IMR-90 (cell line): ENCODE data around the gene SMIM22. TPM values are rescaled to one million over a fixed set of nuclear protein-coding genes. Genes with fewer than 3 reads are reported as not detected.

Experiments used
- ATAC-seq: fragments of 200-7000 bp; cut with Tn5 transposase; 2 replicates; pipeline ENCODE4 v1.9.1; 2020; ENCODE audit warnings: low read depth, mild to moderate bottlenecking, moderate library complexity
- BruUV-seq: library from RNA; stranded (reverse); fragments of 400-500 nt; replicated peaks from 2 replicates; lab custom pipeline; 2021; lab: Mats Ljungman, UMichigan
- CTCF ChIA-PET: fragments of 300-600 bp; formaldehyde crosslinking; extraction: SDS; loops from one replicate; lab custom pipeline; 2021; ENCODE audit warnings: antibody characterized with exemption; lab: Yijun Ruan, JAX
- POLR2A ChIA-PET: fragments of 300-600 bp; sonication (Branson Sonifier 250); formaldehyde crosslinking; loops from one replicate; lab custom pipeline; 2022; ENCODE audit warnings: antibody characterized with exemption; ENCODE audit not compliant: unreplicated experiment; lab: Charles Lee
- DNase-seq: peaks from one replicate; pipeline ENCODE4 v3.0.0; 2013
- H2AFZ ChIP-seq: replicated peaks from 2 replicates; pipeline ENCODE3; 2013; ENCODE audit warnings: low read length, mild to moderate bottlenecking; ENCODE audit not compliant: poor library complexity
- H2AK5ac ChIP-seq: 2 replicates; pipeline ENCODE4 v1.6.1; 2013; ENCODE audit warnings: low read depth, low read length, inconsistent platforms
- H2AK9ac ChIP-seq: replicated peaks from 2 replicates; pipeline ENCODE3; 2013; ENCODE audit warnings: mild to moderate bottlenecking, low read depth, low read length, moderate library complexity; ENCODE audit not compliant: poor library complexity
- H2BK120ac ChIP-seq: 2 replicates; pipeline ENCODE4 v1.6.1; 2013; ENCODE audit warnings: low read depth, low read length, inconsistent platforms
- H2BK15ac ChIP-seq: 3 replicates; pipeline ENCODE4 v1.6.1; 2013; ENCODE audit warnings: low read depth, low read length, inconsistent platforms
- H2BK20ac ChIP-seq: 2 replicates; pipeline ENCODE4 v1.6.1; 2013; ENCODE audit warnings: low read depth, mild to moderate bottlenecking, inconsistent platforms, low read length, moderate library complexity
- H2BK5ac ChIP-seq: 2 replicates; pipeline ENCODE4 v1.6.1; 2013; ENCODE audit warnings: mild to moderate bottlenecking, low read depth, low read length, inconsistent platforms; ENCODE audit not compliant: poor library complexity, severe bottlenecking
- H3K14ac ChIP-seq: replicated peaks from 2 replicates; pipeline ENCODE4 v1.6.1; 2013; ENCODE audit warnings: low read depth, low read length, inconsistent platforms
- H3K18ac ChIP-seq: 2 replicates; pipeline ENCODE4 v1.6.1; 2013; ENCODE audit warnings: low read depth, low read length, control low read depth
- H3K23ac ChIP-seq: 2 replicates; pipeline ENCODE4 v1.6.1; 2013; ENCODE audit warnings: low read depth, low read length, inconsistent platforms
- H3K27ac ChIP-seq: 2 replicates; pipeline ENCODE4 v1.5.1; 2013; ENCODE audit warnings: mild to moderate bottlenecking, control low read depth, low read length; ENCODE audit not compliant: insufficient read depth
- H3K27me3 ChIP-seq: 2 replicates; pipeline ENCODE4 v1.6.1; 2013; ENCODE audit warnings: low read length; ENCODE audit not compliant: control insufficient read depth, insufficient read depth
- H3K36me3 ChIP-seq: 2 replicates; pipeline ENCODE4 v1.6.1; 2013; ENCODE audit warnings: low read length, mixed read lengths; ENCODE audit not compliant: control insufficient read depth, insufficient read depth
- H3K4ac ChIP-seq: 2 replicates; pipeline ENCODE4 v1.6.1; 2013; ENCODE audit warnings: low read depth, low read length, inconsistent platforms
- H3K4me1 ChIP-seq: 2 replicates; pipeline ENCODE4 v1.6.1; 2013; ENCODE audit warnings: low read length, mixed read lengths; ENCODE audit not compliant: control insufficient read depth, insufficient read depth
- H3K4me2 ChIP-seq: 2 replicates; pipeline ENCODE4 v1.6.1; 2013; ENCODE audit warnings: low read depth, mild to moderate bottlenecking, control low read depth, low read length, moderate library complexity
- H3K4me3 ChIP-seq: 2 replicates; pipeline ENCODE4 v1.5.1; 2013; ENCODE audit warnings: low read depth, mild to moderate bottlenecking, control low read depth, low read length, moderate library complexity; ENCODE audit not compliant: insufficient read depth
- H3K56ac ChIP-seq: 2 replicates; pipeline ENCODE4 v1.6.1; 2013; ENCODE audit warnings: low read length, inconsistent platforms; ENCODE audit not compliant: insufficient read depth; ENCODE audit errors: extremely low read depth
- H3K79me1 ChIP-seq, 2 experiments: 2 replicates each; pipeline ENCODE4 v1.6.1; 2013; ENCODE audit warnings: low read length in 2 of 2, inconsistent platforms in 1 of 2, low read depth in 1 of 2
- H3K9ac ChIP-seq: 2 replicates; pipeline ENCODE4 v1.6.1; 2013; ENCODE audit warnings: low read depth, low read length, control low read depth
- H3K9me1 ChIP-seq: 2 replicates; pipeline ENCODE4 v1.6.1; 2013; ENCODE audit warnings: low read length, inconsistent platforms; ENCODE audit not compliant: insufficient read depth
- H3K9me3 ChIP-seq: 2 replicates; pipeline ENCODE4 v1.6.1; 2013; ENCODE audit warnings: low read length; ENCODE audit not compliant: control insufficient read depth, insufficient read depth
- H4K20me1 ChIP-seq: 2 replicates; pipeline ENCODE4 v1.6.1; 2013; ENCODE audit warnings: low read length, inconsistent platforms; ENCODE audit not compliant: insufficient read depth
- H4K5ac ChIP-seq: 2 replicates; pipeline ENCODE4 v1.6.1; 2013; ENCODE audit warnings: mild to moderate bottlenecking, low read depth, low read length, control low read depth
- H4K8ac ChIP-seq, 2 experiments: 2 replicates each; pipeline ENCODE4 v1.6.1; 2013; ENCODE audit warnings: low read depth in 2 of 2, low read length in 2 of 2, control low read depth in 1 of 2, inconsistent platforms in 1 of 2
- H4K91ac ChIP-seq: 2 replicates; pipeline ENCODE4 v1.6.1; 2013; ENCODE audit warnings: low read depth, low read length, inconsistent platforms; ENCODE audit not compliant: insufficient read depth
- BHLHE40 ChIP-seq: fragments of 150-350 bp; IDR thresholded peaks from 2 replicates; pipeline ENCODE4 v1.6.1; 2016; ENCODE audit warnings: mild to moderate bottlenecking, low read depth, low read length
- CEBPB ChIP-seq: IDR thresholded peaks from 2 replicates; pipeline ENCODE4 v1.6.1; 2012; ENCODE audit warnings: low read depth, low read length, improper control_type of control experiment
- ELK1 ChIP-seq: fragments of 150-350 bp; IDR thresholded peaks from 2 replicates; pipeline ENCODE4 v1.6.1; 2016; ENCODE audit warnings: low read depth, mild to moderate bottlenecking, low read length, moderate library complexity, borderline replicate concordance
- MAFK ChIP-seq: IDR thresholded peaks from 2 replicates; pipeline ENCODE4 v1.6.1; 2012; ENCODE audit warnings: low read depth, low read length, improper control_type of control experiment
- MXI1 ChIP-seq: IDR thresholded peaks from 2 replicates; pipeline ENCODE4 v1.6.1; 2012; ENCODE audit warnings: low read depth, mild to moderate bottlenecking, low read length, moderate library complexity, borderline replicate concordance
- NFE2L2 ChIP-seq: fragments of 150-350 bp; IDR thresholded peaks from 2 replicates; pipeline ENCODE4 v1.6.1; 2016; ENCODE audit warnings: low read depth, mild to moderate bottlenecking, low read length
- POLR2A ChIP-seq: IDR thresholded peaks from 2 replicates; pipeline ENCODE4 v1.6.1; 2012; ENCODE audit warnings: mild to moderate bottlenecking, low read depth, low read length
- RCOR1 ChIP-seq: IDR thresholded peaks from 2 replicates; pipeline ENCODE4 v1.6.1; 2012; ENCODE audit warnings: mild to moderate bottlenecking, low read length, improper control_type of control experiment; ENCODE audit not compliant: insufficient replicate concordance
- WGBS, 2 experiments: methylation state at CpG; one replicate each; pipeline versions ENCODE4 v1.1.5 to v1.1.7; 2013; ENCODE audit warnings: missing lambda C conversion rate in 2 of 2; ENCODE audit not compliant: insufficient read length in 1 of 2; ENCODE audit errors: extremely low coverage in 2 of 2; 5-methylcytosine and 5-hydroxymethylcytosine counted together
- dilution Hi-C: fragments of 300-500 bp; cut with HindIII; formaldehyde crosslinking; loops from one replicate; pipeline ENCODE4 v1.14.3; 2018; ENCODE audit warnings: low sequenced_read_pairs; ENCODE audit not compliant: unreplicated experiment
- in situ Hi-C: fragments of 300-500 bp; cut with MboI; formaldehyde crosslinking; loops from 3 replicates; pipeline ENCODE4 v1.14.3; 2019; ENCODE audit warnings: low sequenced_read_pairs, inconsistent platforms, mixed read lengths
- intact Hi-C: fragments of 100-400 bp; cut with micrococcal nuclease; formaldehyde crosslinking; loops from 2 replicates; pipeline ENCODE4 v1.10.0; 2022
- polyA plus RNA-seq, 3 experiments: library from polyadenylated mRNA; depleted of rRNA; stranded (reverse); fragments of >200 nt; gene quantifications; 2 replicates each; pipeline ENCODE4 v1.2.3, GENCODE V29; 2012; ENCODE audit warnings: low replicate concordance in 1 of 3
- total RNA-seq: library from RNA; depleted of rRNA; stranded (reverse); fragments of >200 nt; gene quantifications from 2 replicates; pipeline ENCODE4 v1.2.3, GENCODE V29; 2012
- TF ChIP-seq, protein P1 (sequence below): fragments of 150-350 bp; IDR thresholded peaks from 2 replicates; pipeline ENCODE4 v1.6.1; 2017; ENCODE audit warnings: mild to moderate bottlenecking, antibody characterized with exemption, low read length, low read depth
- TF ChIP-seq, protein P2 (sequence below): conservative IDR thresholded peaks from 2 replicates; pipeline ENCODE4 v1.5.1; 2012; ENCODE audit warnings: mild to moderate bottlenecking, low read depth, low read length, improper control_type of control experiment

The SMIM22 gene
- total and polyA plus RNA-seq, 2 of the 4 experiments (the other 2 are of a cell fraction): not detected

DNA sequence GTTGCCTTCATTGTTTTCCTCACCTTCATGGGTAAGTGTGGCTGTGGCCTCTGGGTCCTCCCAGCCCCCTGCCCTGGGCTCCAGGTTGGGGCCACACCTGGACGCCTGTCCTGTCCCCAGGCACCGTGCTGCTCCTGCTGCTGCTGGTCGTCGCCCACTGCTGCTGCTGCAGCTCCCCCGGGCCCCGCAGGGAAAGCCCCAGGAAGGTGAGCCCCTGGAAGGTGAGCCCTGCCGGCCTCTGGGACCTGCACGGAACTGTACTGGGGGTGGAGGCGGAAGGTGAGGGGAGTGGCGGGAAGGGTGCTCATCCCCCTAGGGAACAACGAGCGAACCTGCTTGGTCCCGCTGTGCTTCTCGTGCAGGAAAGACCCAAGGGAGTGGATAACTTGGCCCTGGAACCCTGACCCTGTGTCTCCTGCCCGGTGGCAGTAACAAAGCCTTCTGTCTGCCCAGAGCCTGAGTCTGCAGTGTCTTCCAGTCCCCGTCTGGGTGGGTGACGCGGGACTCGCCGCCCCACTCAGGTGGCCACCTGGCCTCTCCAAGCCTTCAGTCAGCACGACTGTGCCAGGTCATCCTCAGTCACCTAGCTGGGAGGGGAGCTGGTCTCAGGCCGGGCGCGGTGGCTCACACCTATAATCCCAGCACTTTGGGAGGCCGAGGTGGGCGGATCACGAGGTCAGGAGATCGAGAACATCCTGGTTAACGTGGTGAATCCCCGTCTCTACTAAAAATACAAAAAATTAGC, 831 bp downstream of the SMIM22 start (continued):
- TF ChIP-seq BHLHE40: no peak

GRCh38 chr16:4796982-4797804, 2.0 kb downstream of the SMIM22 start:
- in situ Hi-C loops: no loop called here
- ChIA-PET POLR2A (no interaction called here), CTCF (interaction anchor here (0.5 kb wide), 1 partner anchor 15 kb away, joined by 3 read pairs; no protein-coding TSS in a partner anchor)
- H2AK9ac ChIP-seq: no peak overlapping the region
- no peak overlapping the region for H2BK120ac ChIP-seq
- peaks cover 5% of the 10 kb centered on the region; the same call in 1 of the 2 replicates for H3K4me1 ChIP-seq
- WGBS, 2 experiments: 50% methylated on average over 1 of the region's 21 CpGs; no CpG with 5 or more reads in 1 of the 2 experiments
- H2AK5ac ChIP-seq: no peak overlapping the region
- H2BK20ac ChIP-seq: no peak overlapping the region
- H3K56ac ChIP-seq: no peak overlapping the region
- no peak overlapping the region for H3K27ac ChIP-seq
- no peaks in the 10 kb centered on the region for H3K27me3 ChIP-seq
- H2BK15ac ChIP-seq: no peak overlapping the region
- H4K91ac ChIP-seq: no peak overlapping the region
- no peak overlapping the region for H2BK5ac ChIP-seq
- DNase-seq: no peak
- no peaks in the 10 kb centered on the region for H4K20me1 ChIP-seq
- no peak overlapping the region for H3K23ac ChIP-seq
- no peak overlapping the region for H3K18ac ChIP-seq
- H3K36me3 ChIP-seq: peaks cover 2% of the 10 kb centered on the region; the same call in 1 of the 2 replicates
- intact Hi-C loops: no loop called here
- no peak overlapping the region for H3K4me3 ChIP-seq
- BruUV-seq: no TSS peak
- H3K9ac ChIP-seq: no peak overlapping the region
- H3K14ac ChIP-seq: no peak overlapping the region
- H3K4me2 ChIP-seq: no peak overlapping the region
- ATAC-seq: no peak
- H2AFZ ChIP-seq: no peak overlapping the region
- H3K4ac ChIP-seq: no peak overlapping the region
- dilution Hi-C loops: no loop called here
- H3K9me3 ChIP-seq: no peaks in the 10 kb centered on the region
- no peak overlapping the region for H4K8ac ChIP-seq
- H3K9me1 ChIP-seq: no peaks in the 10 kb centered on the region
- 0 out of 4 replicates have a peak, but pooled peaks cover 0 to 7% of the 10 kb centered on the region in 2 experiments for H3K79me1 ChIP-seq
- no peak overlapping the region for H4K5ac ChIP-seq
- TF ChIP-seq, protein P1, sequence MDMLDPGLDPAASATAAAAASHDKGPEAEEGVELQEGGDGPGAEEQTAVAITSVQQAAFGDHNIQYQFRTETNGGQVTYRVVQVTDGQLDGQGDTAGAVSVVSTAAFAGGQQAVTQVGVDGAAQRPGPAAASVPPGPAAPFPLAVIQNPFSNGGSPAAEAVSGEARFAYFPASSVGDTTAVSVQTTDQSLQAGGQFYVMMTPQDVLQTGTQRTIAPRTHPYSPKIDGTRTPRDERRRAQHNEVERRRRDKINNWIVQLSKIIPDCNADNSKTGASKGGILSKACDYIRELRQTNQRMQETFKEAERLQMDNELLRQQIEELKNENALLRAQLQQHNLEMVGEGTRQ: no peak
- TF ChIP-seq MXI1: no peak
- TF ChIP-seq, protein P2, sequence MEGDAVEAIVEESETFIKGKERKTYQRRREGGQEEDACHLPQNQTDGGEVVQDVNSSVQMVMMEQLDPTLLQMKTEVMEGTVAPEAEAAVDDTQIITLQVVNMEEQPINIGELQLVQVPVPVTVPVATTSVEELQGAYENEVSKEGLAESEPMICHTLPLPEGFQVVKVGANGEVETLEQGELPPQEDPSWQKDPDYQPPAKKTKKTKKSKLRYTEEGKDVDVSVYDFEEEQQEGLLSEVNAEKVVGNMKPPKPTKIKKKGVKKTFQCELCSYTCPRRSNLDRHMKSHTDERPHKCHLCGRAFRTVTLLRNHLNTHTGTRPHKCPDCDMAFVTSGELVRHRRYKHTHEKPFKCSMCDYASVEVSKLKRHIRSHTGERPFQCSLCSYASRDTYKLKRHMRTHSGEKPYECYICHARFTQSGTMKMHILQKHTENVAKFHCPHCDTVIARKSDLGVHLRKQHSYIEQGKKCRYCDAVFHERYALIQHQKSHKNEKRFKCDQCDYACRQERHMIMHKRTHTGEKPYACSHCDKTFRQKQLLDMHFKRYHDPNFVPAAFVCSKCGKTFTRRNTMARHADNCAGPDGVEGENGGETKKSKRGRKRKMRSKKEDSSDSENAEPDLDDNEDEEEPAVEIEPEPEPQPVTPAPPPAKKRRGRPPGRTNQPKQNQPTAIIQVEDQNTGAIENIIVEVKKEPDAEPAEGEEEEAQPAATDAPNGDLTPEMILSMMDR: no peak
- TF ChIP-seq RCOR1: no peak
- TF ChIP-seq CEBPB: no peak
- no peak for TF ChIP-seq MAFK
- no peak for TF ChIP-seq POLR2A
- TF ChIP-seq ELK1: no peak
- TF ChIP-seq NFE2L2: no peak
